Measurements from ENCODE around the gene RNF17. TPM values are rescaled to one million over a fixed set of nuclear protein-coding genes. Genes with fewer than 3 reads are reported as not detected.
A peak's percentile ranks its signal among the peaks of the same experiment; 100 is the strongest.

RNF17 gene
- total RNA-seq, 2 experiments from 2014 or later = 0.25 to 0.28 TPM

DNA sequence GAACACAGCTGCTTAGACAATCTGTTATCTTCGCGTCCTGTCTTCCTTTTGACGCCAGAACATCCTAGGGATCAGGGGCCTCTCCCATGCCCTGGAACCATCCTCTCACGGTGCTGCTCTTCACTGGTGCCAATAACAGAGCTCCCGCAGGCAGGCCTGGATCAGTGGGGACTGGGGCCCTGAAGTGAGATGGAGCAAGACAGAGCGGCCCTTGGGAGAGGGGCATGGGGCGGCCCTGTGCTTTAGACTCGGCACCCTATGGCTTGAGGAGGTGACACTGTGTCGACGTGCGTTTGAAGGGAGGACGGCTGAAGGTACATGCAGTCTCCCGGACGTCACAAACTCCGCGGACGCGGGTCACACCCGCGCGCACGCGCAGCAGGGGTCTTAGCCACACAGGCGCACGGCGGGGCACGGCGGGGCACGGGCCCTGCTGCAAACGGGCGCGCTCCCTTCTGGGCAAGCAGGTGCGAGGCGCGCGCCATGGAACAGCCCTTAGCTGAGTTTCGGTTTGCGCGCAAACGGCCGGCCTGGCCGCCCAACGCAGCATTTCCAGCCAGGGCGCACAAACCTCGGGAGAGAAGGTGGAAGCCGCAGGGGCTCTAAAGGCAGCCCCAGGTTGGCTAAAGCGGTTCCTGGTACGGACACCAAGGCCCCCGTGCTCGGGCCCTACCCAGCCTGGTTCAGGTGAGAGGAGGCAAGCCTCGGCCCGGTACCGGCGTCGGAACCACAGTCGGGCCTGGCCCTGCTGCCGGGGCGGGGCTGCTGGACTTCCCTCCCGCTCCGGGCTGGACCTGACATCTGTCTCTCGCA, 16.5 kb upstream of the RNF17 start:
- Histone ChIP-seq H3K9me3 (ENCODE audit: control insufficient read depth in 1 of 2, insufficient read depth in 1 of 2, low read length in 2 of 2) (peaks cover 0 to 6% of the 10 kb centered on the region in 2 experiments), H3K4me1 (ENCODE audit: insufficient read depth, low read length) (peaks cover 11% of the 10 kb centered on the region), H3K27me3 (ENCODE audit: control insufficient read depth in 1 of 2, insufficient read depth in 2 of 2, low read length in 2 of 2) (peaks cover 19 to 25% of the 10 kb centered on the region in 2 experiments), H3K36me3 (ENCODE audit: insufficient read depth, low read length) (no peaks in the 10 kb centered on the region), H3K27ac (ENCODE audit: low read depth in 1 of 2, low read length in 2 of 2) (no peak overlapping the region), H3K4me3 (ENCODE audit: low read length) (peak overlapping the region; percentile 5)
- H3K27me3 Mint-ChIP-seq = peaks cover 53% of the 10 kb centered on the region
- no peak overlapping the region for H3K27ac Mint-ChIP-seq
- ChIA-PET POLR2A (interaction anchor here (0.6 kb wide), 1 partner anchor 175 kb away, joined by 3 read pairs; a partner anchor contains a TSS), CTCF (no interaction called here)
- no peak for TF ChIP-seq CTCF (IDR thresholded peaks at IDR 0.05)
- no peaks in the 10 kb centered on the region for H3K36me3 Mint-ChIP-seq (ENCODE audit: low read depth)
- ATAC-seq (ENCODE audit: poor library complexity) (no peak), DNase-seq (no peak)
- no peak overlapping the region for H3K4me3 Mint-ChIP-seq
- peaks cover 8% of the 10 kb centered on the region for H3K4me1 Mint-ChIP-seq (ENCODE audit: low read depth)
- no peaks in the 10 kb centered on the region for H3K9me3 Mint-ChIP-seq
- intact Hi-C loops (cut with DNase I, micrococcal nuclease) = no loop called here

DNA sequence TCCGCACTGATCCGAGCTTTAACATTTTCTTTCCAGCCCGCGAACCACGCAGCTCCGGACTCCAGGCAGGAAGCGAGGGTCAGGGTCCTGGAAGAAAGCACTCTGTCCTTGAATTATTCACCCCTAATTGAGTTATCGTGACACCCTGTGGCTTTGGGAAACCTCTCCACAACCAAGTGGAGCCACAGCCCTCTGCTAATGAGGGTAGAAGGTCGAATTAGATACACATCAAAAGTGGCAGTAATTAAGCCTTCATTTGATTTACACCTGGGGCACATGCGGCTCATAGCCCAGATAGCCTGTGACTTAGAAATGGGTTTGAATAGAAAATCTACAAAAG, 15.9 kb upstream of the RNF17 start:
- no peaks in the 10 kb centered on the region for H3K36me3 ChIP-seq (ENCODE audit: insufficient read depth, low read length)
- H3K4me1 ChIP-seq (ENCODE audit: insufficient read depth, low read length) = peaks cover 11% of the 10 kb centered on the region
- H3K27me3 ChIP-seq (ENCODE audit: control insufficient read depth in 1 of 2, insufficient read depth in 2 of 2, low read length in 2 of 2) = peaks cover 19 to 25% of the 10 kb centered on the region in 2 experiments
- POLR2A ChIA-PET = no interaction called here
- Mint-ChIP-seq H3K27me3 (peaks cover 52% of the 10 kb centered on the region), H3K36me3 (ENCODE audit: low read depth) (no peaks in the 10 kb centered on the region), H3K4me3 (peak overlapping the region; percentile 4), H3K9me3 (no peaks in the 10 kb centered on the region), H3K4me1 (ENCODE audit: low read depth) (peaks cover 8% of the 10 kb centered on the region), H3K27ac (no peak overlapping the region)
- ATAC-seq (ENCODE audit: poor library complexity) (no peak), DNase-seq (no peak)
- TF ChIP-seq CTCF (IDR thresholded peaks at IDR 0.05) = no peak
- H3K27ac ChIP-seq (ENCODE audit: low read depth in 1 of 2, low read length in 2 of 2) = no peak overlapping the region
- intact Hi-C loops (cut with DNase I, micrococcal nuclease) = no loop called here
- CTCF ChIA-PET = no interaction called here
- H3K9me3 ChIP-seq (ENCODE audit: control insufficient read depth in 1 of 2, insufficient read depth in 1 of 2, low read length in 2 of 2) = peaks cover 0 to 6% of the 10 kb centered on the region in 2 experiments
- H3K4me3 ChIP-seq (ENCODE audit: low read length) = no peak overlapping the region

DNA sequence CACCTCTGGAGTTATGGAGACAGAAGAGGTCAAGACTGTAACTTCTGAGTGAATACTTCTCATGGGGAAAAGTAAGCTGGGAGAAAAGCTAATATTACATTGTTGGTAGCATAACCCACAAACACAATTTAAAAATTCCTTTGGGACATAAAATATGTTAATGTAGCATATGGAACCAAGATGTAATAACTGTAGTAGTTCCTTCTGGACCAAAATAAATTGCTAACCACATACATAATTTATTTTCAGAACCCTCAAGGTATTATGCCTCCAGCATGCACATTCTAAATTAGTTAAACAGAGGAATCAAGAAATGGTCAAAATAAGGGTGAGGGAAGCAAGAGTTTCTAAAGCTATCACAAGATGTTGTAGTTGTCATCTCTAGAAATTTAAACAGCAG, 4.8 kb upstream of the RNF17 start:
- H3K4me3 Mint-ChIP-seq = no peak overlapping the region
- no peaks in the 10 kb centered on the region for H3K36me3 ChIP-seq (ENCODE audit: insufficient read depth, low read length)
- peaks cover 20% of the 10 kb centered on the region for H3K27me3 Mint-ChIP-seq
- ChIA-PET POLR2A (no interaction called here), CTCF (no interaction called here)
- H3K27ac ChIP-seq (ENCODE audit: low read depth in 1 of 2, low read length in 2 of 2) = no peak overlapping the region
- peaks cover 6 to 10% of the 10 kb centered on the region in 2 experiments for H3K27me3 ChIP-seq (ENCODE audit: control insufficient read depth in 1 of 2, insufficient read depth in 2 of 2, low read length in 2 of 2)
- H3K36me3 Mint-ChIP-seq (ENCODE audit: low read depth) = no peaks in the 10 kb centered on the region
- no peak overlapping the region for H3K4me3 ChIP-seq (ENCODE audit: low read length)
- no peaks in the 10 kb centered on the region for H3K9me3 Mint-ChIP-seq
- H3K27ac Mint-ChIP-seq = no peak overlapping the region
- TF ChIP-seq CTCF (IDR thresholded peaks at IDR 0.05) = no peak
- H3K4me1 ChIP-seq (ENCODE audit: insufficient read depth, low read length) = no peaks in the 10 kb centered on the region
- intact Hi-C loops (cut with DNase I, micrococcal nuclease) = no loop called here
- H3K9me3 ChIP-seq (ENCODE audit: control insufficient read depth in 1 of 2, insufficient read depth in 1 of 2, low read length in 2 of 2) = peaks cover 0 to 4% of the 10 kb centered on the region in 2 experiments
- DNase-seq (no peak), ATAC-seq (ENCODE audit: poor library complexity) (no peak)
- H3K4me1 Mint-ChIP-seq (ENCODE audit: low read depth) = no peaks in the 10 kb centered on the region

All from CD4-positive, alpha-beta T cell (primary cell).